NCI-H128 (cell line): ENCODE measurements around the gene KLF15.

Experiments used
- DNase-seq: peaks from one replicate; lab custom pipeline; 2025; ENCODE audit not compliant: unreplicated experiment; lab: John Stamatoyannopoulos, UW

KLF15 gene

DNA sequence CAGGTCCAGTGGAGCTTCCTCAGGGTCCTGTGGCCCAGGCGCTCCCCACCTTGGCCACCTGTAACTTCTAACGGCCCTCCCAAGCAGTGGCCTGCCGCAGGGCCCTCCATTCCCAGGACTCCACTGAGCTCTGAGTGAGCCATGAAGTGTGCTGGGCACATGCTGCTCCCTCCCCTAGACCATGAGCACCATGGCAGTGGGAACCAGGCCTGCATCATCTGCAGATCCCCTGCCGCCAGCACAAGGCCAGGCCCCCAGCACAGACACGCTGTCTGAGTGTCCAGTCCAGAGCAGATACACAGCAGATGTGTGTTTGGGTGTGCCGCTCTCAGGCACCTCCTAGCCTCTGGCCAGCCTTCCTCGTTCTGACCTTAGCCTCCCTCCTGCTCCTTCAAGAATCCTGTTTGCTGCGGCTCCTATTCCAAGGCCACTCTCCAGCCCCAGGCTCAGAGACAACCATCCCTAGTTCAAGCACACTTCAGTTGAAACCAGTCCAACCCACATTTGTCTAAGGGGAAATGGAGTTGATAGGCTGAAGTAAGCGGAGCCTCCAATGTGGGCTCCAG is 7.0 kb upstream of the KLF15 start:
- DNase-seq = no peak

DNA sequence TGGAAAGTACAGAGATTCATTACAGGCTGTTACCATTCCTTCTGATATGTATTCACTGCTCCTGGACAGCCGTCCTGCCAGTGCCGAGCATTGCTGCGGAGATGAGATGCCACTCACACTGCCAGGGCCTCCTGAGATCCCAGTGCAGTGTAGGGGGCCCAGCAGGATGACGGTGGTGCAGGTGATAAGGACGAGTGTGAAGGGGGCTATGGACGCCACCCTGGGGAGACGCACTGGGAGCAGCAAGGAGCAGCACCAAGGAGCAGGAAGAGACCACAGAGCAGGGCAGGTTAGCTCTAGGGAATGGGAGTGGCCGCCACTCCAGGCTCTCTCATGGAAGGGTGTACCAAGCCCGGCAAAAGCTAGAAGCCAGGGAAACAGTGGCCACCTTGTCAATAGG is 4.0 kb upstream of the KLF15 start:
- DNase-seq = no peak

DNA sequence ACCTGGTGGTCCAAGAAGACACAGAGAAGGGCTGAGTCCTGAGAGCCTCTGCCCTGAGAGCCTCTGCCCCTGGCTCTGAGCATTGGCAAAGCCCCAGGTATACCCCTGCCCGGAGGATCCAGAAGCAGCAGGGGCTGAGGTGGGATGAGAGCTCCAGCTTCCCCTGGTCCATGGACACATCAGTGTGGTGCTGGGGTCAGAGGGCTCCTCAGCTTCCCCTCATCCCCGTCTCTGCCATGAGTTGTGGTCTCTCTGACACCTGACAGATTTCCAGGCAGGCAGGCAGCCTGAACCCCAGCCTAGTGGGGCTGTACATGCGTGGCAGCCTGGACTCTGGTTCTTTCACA is 3.5 kb upstream of the KLF15 start:
- DNase-seq = no peak

GRCh38 chr3:126360046-126360713 is 3.0 kb upstream of the KLF15 start:
- no peak for DNase-seq

- DNase-seq = no peak
Observed at GRCh38 chr3:126358816-126359181, 1.6 kb upstream of the KLF15 start.

DNA sequence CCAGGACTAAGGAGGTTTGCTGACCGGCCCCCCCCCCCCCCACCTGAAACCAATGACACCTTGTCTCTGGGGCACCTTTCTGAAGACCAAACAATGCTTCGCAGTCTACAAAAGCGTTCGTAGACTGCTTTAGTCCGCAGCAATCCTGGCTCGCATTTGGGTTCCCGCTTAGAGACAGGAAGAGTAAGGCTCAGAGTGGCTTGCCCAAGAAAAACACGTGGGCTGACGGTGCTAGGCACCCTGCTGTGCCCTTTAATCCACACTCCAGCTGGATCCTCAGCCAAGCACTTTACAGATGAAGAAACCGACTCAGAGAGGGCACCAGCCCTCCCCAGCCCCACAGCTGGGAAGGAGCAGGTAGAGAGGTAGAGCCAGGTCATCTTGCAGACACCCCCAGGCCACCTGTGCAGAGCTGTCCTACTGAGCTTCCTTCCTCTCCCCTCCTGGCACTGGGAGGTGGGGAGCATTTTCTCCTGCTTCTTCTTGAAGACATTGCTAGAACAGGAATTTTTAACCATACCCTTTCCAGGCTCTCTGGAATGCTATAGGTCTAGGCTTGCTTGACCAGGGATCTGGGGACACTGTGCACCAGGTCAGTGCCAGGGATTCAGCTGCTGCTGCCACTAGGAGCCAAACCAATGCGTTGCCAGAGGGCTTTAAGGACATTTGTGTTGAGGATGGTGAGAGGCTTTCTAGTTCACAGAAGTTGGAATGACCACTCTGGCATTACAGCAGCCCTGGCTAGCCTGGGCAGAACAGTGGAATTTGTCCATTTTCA is 1.0 kb upstream of the KLF15 start:
- DNase-seq = no peak

DNA sequence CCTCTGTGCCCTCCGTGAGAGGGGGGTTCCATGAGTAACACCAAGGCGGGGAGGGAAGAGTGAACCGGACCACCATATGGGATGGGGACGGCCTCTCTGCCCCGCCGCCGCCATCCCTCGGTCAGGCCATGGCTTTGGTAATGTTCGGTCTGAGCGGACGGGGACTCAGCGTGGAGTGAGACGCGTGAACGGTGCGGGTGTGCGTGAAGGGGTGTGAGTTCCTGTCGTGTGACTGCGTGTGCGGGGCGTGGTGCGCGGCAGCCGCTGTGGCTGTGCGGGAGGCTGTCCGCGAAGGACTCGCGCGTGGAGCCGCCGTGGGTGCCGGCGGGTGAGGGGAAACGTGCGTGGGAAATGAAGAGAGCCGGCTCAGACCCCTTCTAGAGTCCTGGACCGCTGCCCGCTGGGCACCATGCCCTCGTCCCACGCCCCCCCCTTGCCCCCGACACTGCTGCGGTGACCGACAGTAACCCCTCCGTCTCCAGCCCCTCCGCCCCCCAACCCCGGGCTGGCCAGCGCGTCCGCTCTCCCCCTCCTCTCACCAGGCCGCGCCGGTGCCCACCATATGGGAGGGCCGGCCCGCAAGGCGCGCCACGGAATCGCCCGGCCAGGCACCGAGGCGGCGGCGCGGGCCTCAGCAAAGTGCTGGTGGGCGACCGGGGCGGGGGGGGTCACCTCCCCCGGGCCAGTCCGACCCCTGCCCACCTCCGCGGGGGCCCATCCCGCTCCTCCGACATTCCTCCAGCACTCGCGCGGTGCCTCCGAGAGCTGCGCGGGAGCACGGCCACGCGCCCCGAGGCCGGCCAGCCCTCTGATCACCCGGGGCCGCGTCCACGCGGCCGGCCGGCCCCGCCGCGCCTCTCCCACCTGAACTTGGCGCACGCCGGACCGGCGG is 589 bp downstream of the KLF15 start:
- no peak for DNase-seq

GRCh38 chr3:126355777-126356372 is 1.3 kb downstream of the KLF15 start:
- DNase-seq = no peak

GRCh38 chr3:126355251-126355650 is 2.0 kb downstream of the KLF15 start:
- no peak for DNase-seq

- DNase-seq = no peak
Observed at GRCh38 chr3:126354776-126355175, 2.4 kb downstream of the KLF15 start.

DNA sequence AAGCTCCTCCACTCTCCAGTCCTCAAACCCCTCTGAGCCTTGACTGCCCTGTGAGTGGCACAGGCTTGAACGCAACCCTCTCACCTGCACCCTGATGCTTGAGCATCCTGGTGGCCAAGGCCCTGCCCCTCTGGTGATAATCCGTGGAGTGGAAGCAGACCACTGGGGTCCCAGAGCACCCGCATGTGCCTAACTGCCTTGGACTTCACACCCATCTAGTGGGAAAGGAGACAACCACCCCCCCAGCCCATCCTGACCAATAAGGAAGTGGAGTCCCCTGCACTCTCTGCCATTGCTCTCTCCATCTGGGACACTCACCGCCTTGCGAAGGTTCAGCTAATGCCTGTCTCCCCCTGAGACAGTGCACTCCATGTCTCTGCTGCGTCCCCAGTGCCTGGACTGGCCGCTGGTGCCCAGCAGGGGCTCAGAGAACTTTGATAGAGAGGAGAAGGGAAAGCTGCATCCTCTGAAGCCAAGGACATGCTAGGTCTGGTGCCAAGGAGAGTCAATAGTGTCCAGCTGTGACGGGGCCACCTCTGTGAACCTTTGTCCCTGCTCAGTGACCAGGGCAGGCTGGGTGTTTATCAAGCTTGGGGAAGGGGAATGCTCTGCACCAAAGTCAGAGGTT is 3.4 kb downstream of the KLF15 start:
- no peak for DNase-seq

- DNase-seq = no peak
Observed at GRCh38 chr3:126352476-126353454, 4.4 kb downstream of the KLF15 start.

GRCh38 chr3:126351771-126352475 is 5.3 kb downstream of the KLF15 start:
- no peak for DNase-seq

GRCh38 chr3:126351086-126351770 is 6.0 kb downstream of the KLF15 start:
- no peak for DNase-seq

GRCh38 chr3:126350502-126351085 is 6.6 kb downstream of the KLF15 start:
- no peak for DNase-seq

GRCh38 chr3:126349611-126350501 is 7.4 kb downstream of the KLF15 start:
- DNase-seq = no peak

DNA sequence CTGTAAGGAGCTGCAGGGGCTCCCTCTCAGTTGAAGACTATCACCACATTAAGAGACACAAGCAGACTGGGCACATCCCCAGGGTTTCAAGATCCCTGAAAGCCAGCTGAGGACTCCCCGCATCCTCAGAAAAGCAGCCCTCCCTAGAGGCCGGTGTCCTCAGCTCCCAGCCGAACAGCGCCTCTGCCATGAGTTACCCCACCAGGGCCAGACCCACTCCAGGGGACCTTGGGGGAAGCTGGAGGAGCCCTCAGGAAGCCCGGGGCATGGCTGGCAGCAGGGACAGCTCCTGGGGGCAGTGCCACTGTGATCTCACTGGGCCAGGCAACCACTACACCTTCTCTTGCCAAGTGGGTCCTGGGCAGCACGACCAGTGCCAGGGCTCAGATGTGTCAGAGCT is 8.1 kb downstream of the KLF15 start:
- DNase-seq = no peak
